Motor neuron (in vitro differentiated cells): Measurements from ENCODE around the gene TTYH1. TPM values are rescaled to one million over a fixed set of nuclear protein-coding genes. Genes with fewer than 3 reads are reported as not detected.
"Not testable (repeated sequence)": the region's sequence is repeated elsewhere in the genome, so short reads cannot be mapped to it uniquely, and the experiment has no call there.

Experiments used
- ATAC-seq, 8 experiments: fragments of 200-7000 bp; cut with Tn5 transposase; replicated peaks in 6 of 8; 2 replicates each; pipeline ENCODE4 v1.8.0; 2021; ENCODE audit warnings: mild to moderate bottlenecking in 8 of 8, moderate library complexity in 8 of 8
- H3K27ac ChIP-seq, 2 donors: fragments of 250-450 bp; sonication (Bioruptor Pico); 2 replicates each; pipeline ENCODE4 v1.9.0; 2021; ENCODE audit warnings: antibody characterized with exemption in 2 of 2, mild to moderate bottlenecking in 2 of 2, moderate library complexity in 1 of 2
- H3K4me1 ChIP-seq, 2 donors: fragments of 250-450 bp; sonication (Bioruptor Pico); replicated peaks in 1 of 2; 2 replicates each; pipeline ENCODE4 v1.6.1; 2021; ENCODE audit warnings: antibody characterized with exemption in 2 of 2, mild to moderate bottlenecking in 2 of 2, moderate library complexity in 1 of 2
- H3K4me3 ChIP-seq, 5 donors: fragments of 250-450 bp; sonication (Bioruptor Pico); 2 replicates each; pipeline ENCODE4 v1.9.0; 2021; ENCODE audit warnings: antibody characterized with exemption in 5 of 5, mild to moderate bottlenecking in 5 of 5, moderate library complexity in 4 of 5
- WGBS, 10 experiments: fragments of 450-650 bp; shearing (Covaris generic); methylation state at CpG; one replicate each; pipeline ENCODE4 v1.0.0; 2022; 5-methylcytosine and 5-hydroxymethylcytosine counted together
- in situ Hi-C, 9 experiments: fragments of 400-800 bp; cut with MboI; loops; one replicate each; pipeline ENCODE4 v1.15.0; 2021; ENCODE audit warnings: low sequenced_read_pairs in 9 of 9, low pct_unique_long_range_greater_than_20kb in 2 of 9; ENCODE audit not compliant: unreplicated experiment in 9 of 9
- total RNA-seq, 8 experiments: library from RNA; unstranded; fragments of 300-600 nt; gene quantifications; 2 replicates each; pipeline versions ENCODE4 v1.2.3 to v1.2.4, GENCODE V29; 2022

TTYH1 gene
- total RNA-seq, 8 experiments from 2014 or later, result 1.7 to 440 (median 160) TPM

- no peak overlapping the region for H3K4me3 ChIP-seq
- in situ Hi-C loops, result no loop called here
- 83 to 100% (median 100%) methylated on average over 1 to 3 of the region's 7 CpGs; no CpG with 5 or more reads in 5 of the 10 experiments for WGBS, 10 experiments
- H3K27ac ChIP-seq, result no peak overlapping the region
- H3K4me1 ChIP-seq, result peaks cover 8% of the 10 kb centered on the region in 2 donors
- no peak for ATAC-seq
Measured at GRCh38 chr19:54444737-54445136, 29.5 kb downstream of the TTYH1 start.

- H3K27ac ChIP-seq, in situ Hi-C loops, ATAC-seq: not testable (repeated sequence)
- WGBS, 10 experiments, result 20 to 100% (median 94%) methylated on average over 1 to 10 of the region's 15 CpGs; no CpG with 5 or more reads in 3 of the 10 experiments
- H3K4me3 ChIP-seq, result peak overlapping the region in 1 of 5 donors; percentile 61
- H3K4me1 ChIP-seq, result peaks cover 13 to 21% of the 10 kb centered on the region in 2 donors
Measured at GRCh38 chr19:54446349-54446748, 31.1 kb downstream of the TTYH1 start.

- H3K4me1 ChIP-seq, result peaks cover 13 to 21% of the 10 kb centered on the region in 2 donors
- WGBS, 10 experiments, result 0 to 20% (median 2%) methylated on average over 1 to 17 of the region's 34 CpGs; no CpG with 5 or more reads in 2 of the 10 experiments
- in situ Hi-C loops, result no loop called here
- peak overlapping the region; percentile 98 to 99 for H3K27ac ChIP-seq
- peak; percentile 11 to 37 (median 20) for ATAC-seq
- peak overlapping the region; percentile 57 to 83 (median 74) for H3K4me3 ChIP-seq
Measured at GRCh38 chr19:54448040-54448773, 32.9 kb downstream of the TTYH1 start.

- peak; percentile 73 to 92 (median 88) for ATAC-seq
- Histone ChIP-seq H3K27ac (peak within 1 kb of the TSS; percentile 98 to 99), H3K4me3 (peak within 1 kb of the TSS; percentile 57 to 83 (median 74)), H3K4me1 (peaks cover 13 to 21% of the 10 kb centered on the region in 2 donors)
- 0 to 13% (median 1%) methylated on average over 8 to 31 of the region's 96 CpGs; no CpG with 5 or more reads in 3 of the 10 experiments for WGBS, 10 experiments
- in situ Hi-C loops, result no loop called here
Measured at GRCh38 chr19:54448774-54449700, 33.8 kb downstream of the TTYH1 start, which contains the start of gene LENG8. Gene LENG8 (plus strand): TSS chr19:54449199. CDS start chr19:54451345, 2,146 bp downstream.

GRCh38 chr19:54449701-54450069 is 34.4 kb downstream of the TTYH1 start:
- whole genome bisulfite sequencing, 10 experiments, result 0 to 10% (median 0%) methylated on average over 1 to 10 of the region's 21 CpGs; no CpG with 5 or more reads in 4 of the 10 experiments
- in situ Hi-C loops, result no loop called here
- ATAC-seq, result no peak
- Histone ChIP-seq H3K27ac (peak overlapping the region; percentile 98 to 99), H3K4me3 (peak overlapping the region; percentile 57 to 83 (median 74)), H3K4me1 (peaks cover 13 to 21% of the 10 kb centered on the region in 2 donors)

GRCh38 chr19:54451331-54451871 is 36.1 kb downstream of the TTYH1 start:
- Histone ChIP-seq H3K4me3 (peak overlapping the region in 1 of 5 donors; percentile 5), H3K27ac (no peak overlapping the region), H3K4me1 (peaks cover 13 to 21% of the 10 kb centered on the region in 2 donors)
- no peak for ATAC-seq
- in situ Hi-C loops, result no loop called here
- 43 to 100% (median 77%) methylated on average over 1 to 5 of the region's 9 CpGs; no CpG with 5 or more reads in 2 of the 10 experiments for WGBS, 10 experiments

- in situ Hi-C loops, result no loop called here
- Histone ChIP-seq H3K27ac (no peak overlapping the region), H3K4me3 (no peak overlapping the region), H3K4me1 (peaks cover 10 to 20% of the 10 kb centered on the region in 2 donors)
- ATAC-seq, result no peak
- WGBS, 10 experiments, result 77 to 100% (median 100%) methylated on average over 2 to 9 of the region's 11 CpGs; no CpG with 5 or more reads in 7 of the 10 experiments
Measured at GRCh38 chr19:54451997-54452396, 36.7 kb downstream of the TTYH1 start.

- WGBS, 10 experiments, result 82 to 90% methylated on average over 2 to 3 of the region's 11 CpGs; no CpG with 5 or more reads in 8 of the 10 experiments
- Histone ChIP-seq H3K4me1 (peaks cover 5 to 14% of the 10 kb centered on the region in 2 donors), H3K4me3 (no peak overlapping the region), H3K27ac (no peak overlapping the region)
- ATAC-seq, result no peak
- in situ Hi-C loops, result no loop called here
Measured at GRCh38 chr19:54452626-54453025, 37.4 kb downstream of the TTYH1 start.

- in situ Hi-C loops, result no loop called here
- no peak for ATAC-seq
- H3K4me1 ChIP-seq, result peaks cover 5 to 13% of the 10 kb centered on the region in 2 donors
- H3K27ac ChIP-seq, result no peak overlapping the region
- 60 to 100% (median 94%) methylated on average over 2 to 7 of the region's 31 CpGs; no CpG with 5 or more reads in 2 of the 10 experiments for WGBS, 10 experiments
- H3K4me3 ChIP-seq, result no peak overlapping the region
Measured at GRCh38 chr19:54453921-54454780, 38.9 kb downstream of the TTYH1 start.

- WGBS, 10 experiments, result 90 to 100% (median 100%) methylated on average over 2 to 6 of the region's 33 CpGs; no CpG with 5 or more reads in 5 of the 10 experiments
- peaks cover 5 to 13% of the 10 kb centered on the region in 2 donors for H3K4me1 ChIP-seq
- H3K27ac ChIP-seq, result no peak overlapping the region
- H3K4me3 ChIP-seq, result no peak overlapping the region
- ATAC-seq, result peak in 1 of 8 experiments; percentile 7
- in situ Hi-C loops, result no loop called here
Measured at GRCh38 chr19:54454781-54455675, 39.8 kb downstream of the TTYH1 start.

GRCh38 chr19:54455786-54456422 is 40.6 kb downstream of the TTYH1 start:
- WGBS, 10 experiments, result 83 to 100% (median 90%) methylated on average over 7 to 9 of the region's 40 CpGs; no CpG with 5 or more reads in 7 of the 10 experiments
- Histone ChIP-seq H3K4me1 (peaks cover under 1 to 4% of the 10 kb centered on the region in 2 donors), H3K27ac (no peak overlapping the region), H3K4me3 (no peak overlapping the region)
- in situ Hi-C loops, result no loop called here
- ATAC-seq, result peak in 1 of 8 experiments; percentile 3
